Measurements from ENCODE around the gene MYH7B. TPM values are rescaled to one million over a fixed set of nuclear protein-coding genes. Genes with fewer than 3 reads are reported as not detected.

MYH7B gene
- total RNA-seq, 1 donor from 2014 or later = 1.2 TPM

DNA sequence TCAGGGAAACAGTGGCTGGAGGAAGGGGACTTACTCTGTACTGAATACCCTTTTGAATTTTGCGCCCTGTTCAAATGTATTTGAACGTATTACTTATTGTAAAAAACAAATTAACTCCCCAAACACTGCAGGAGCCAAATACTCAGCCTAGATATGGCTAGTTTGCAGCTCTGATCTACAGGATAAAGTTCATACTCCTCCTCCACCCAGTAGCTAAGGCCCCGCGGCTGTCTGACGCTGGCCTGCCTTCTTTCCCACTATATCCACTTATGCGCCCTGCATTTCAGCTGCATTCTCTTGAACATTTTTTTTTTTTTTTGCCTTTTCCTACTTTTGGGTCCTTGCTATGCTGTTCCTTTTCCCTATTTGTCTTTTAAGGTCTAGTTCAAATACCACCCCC is 6.5 kb upstream of the MYH7B start:
- Mint-ChIP-seq H3K27ac (no peak overlapping the region), H3K27me3 (no peaks in the 10 kb centered on the region), H3K4me1 (ENCODE audit: low read depth) (peaks cover 2% of the 10 kb centered on the region), H3K4me3 (ENCODE audit: low read depth) (no peak overlapping the region), H3K9me3 (ENCODE audit: low read depth) (no peaks in the 10 kb centered on the region), H3K36me3 (ENCODE audit: insufficient read depth) (peaks cover 16% of the 10 kb centered on the region)
- TF ChIP-seq, protein P1, sequence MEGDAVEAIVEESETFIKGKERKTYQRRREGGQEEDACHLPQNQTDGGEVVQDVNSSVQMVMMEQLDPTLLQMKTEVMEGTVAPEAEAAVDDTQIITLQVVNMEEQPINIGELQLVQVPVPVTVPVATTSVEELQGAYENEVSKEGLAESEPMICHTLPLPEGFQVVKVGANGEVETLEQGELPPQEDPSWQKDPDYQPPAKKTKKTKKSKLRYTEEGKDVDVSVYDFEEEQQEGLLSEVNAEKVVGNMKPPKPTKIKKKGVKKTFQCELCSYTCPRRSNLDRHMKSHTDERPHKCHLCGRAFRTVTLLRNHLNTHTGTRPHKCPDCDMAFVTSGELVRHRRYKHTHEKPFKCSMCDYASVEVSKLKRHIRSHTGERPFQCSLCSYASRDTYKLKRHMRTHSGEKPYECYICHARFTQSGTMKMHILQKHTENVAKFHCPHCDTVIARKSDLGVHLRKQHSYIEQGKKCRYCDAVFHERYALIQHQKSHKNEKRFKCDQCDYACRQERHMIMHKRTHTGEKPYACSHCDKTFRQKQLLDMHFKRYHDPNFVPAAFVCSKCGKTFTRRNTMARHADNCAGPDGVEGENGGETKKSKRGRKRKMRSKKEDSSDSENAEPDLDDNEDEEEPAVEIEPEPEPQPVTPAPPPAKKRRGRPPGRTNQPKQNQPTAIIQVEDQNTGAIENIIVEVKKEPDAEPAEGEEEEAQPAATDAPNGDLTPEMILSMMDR (IDR thresholded peaks at IDR 0.05; ENCODE audit: unreplicated experiment) = no peak
- no peak for DNase-seq (ENCODE audit: low spot score, unreplicated experiment)

- H3K4me1 Mint-ChIP-seq (ENCODE audit: low read depth) = peaks cover 15% of the 10 kb centered on the region
- peaks cover 14% of the 10 kb centered on the region for H3K36me3 Mint-ChIP-seq (ENCODE audit: insufficient read depth)
- no peak overlapping the region for H3K4me3 Mint-ChIP-seq (ENCODE audit: low read depth)
- H3K27me3 Mint-ChIP-seq = no peaks in the 10 kb centered on the region
- DNase-seq (ENCODE audit: low spot score, unreplicated experiment) = no peak
- no peak overlapping the region for H3K27ac Mint-ChIP-seq
- TF ChIP-seq, protein P1 (IDR thresholded peaks at IDR 0.05; ENCODE audit: unreplicated experiment) = no peak
- no peaks in the 10 kb centered on the region for H3K9me3 Mint-ChIP-seq (ENCODE audit: low read depth)
Observed at GRCh38 chr20:34951252-34951651, 4.4 kb upstream of the MYH7B start.

- H3K36me3 Mint-ChIP-seq (ENCODE audit: insufficient read depth) = peaks cover 14% of the 10 kb centered on the region
Observed at GRCh38 chr20:34951652-34952051, 4.0 kb upstream of the MYH7B start.

GRCh38 chr20:34952671-34953070 is 3.0 kb upstream of the MYH7B start:
- no peak overlapping the region for H3K27ac Mint-ChIP-seq
- H3K36me3 Mint-ChIP-seq (ENCODE audit: insufficient read depth) = peaks cover 14% of the 10 kb centered on the region
- H3K27me3 Mint-ChIP-seq = peaks cover 6% of the 10 kb centered on the region
- H3K4me1 Mint-ChIP-seq (ENCODE audit: low read depth) = peaks cover 21% of the 10 kb centered on the region
- H3K9me3 Mint-ChIP-seq (ENCODE audit: low read depth) = no peaks in the 10 kb centered on the region
- TF ChIP-seq, protein P1 (IDR thresholded peaks at IDR 0.05; ENCODE audit: unreplicated experiment) = no peak
- H3K4me3 Mint-ChIP-seq (ENCODE audit: low read depth) = no peak overlapping the region
- no peak for DNase-seq (ENCODE audit: low spot score, unreplicated experiment)

More at GRCh38 chr20:34951652-34952051, 4.0 kb upstream of the MYH7B start:
- Mint-ChIP-seq H3K27me3 (peaks cover 2% of the 10 kb centered on the region), H3K9me3 (ENCODE audit: low read depth) (no peaks in the 10 kb centered on the region), H3K4me1 (ENCODE audit: low read depth) (peaks cover 19% of the 10 kb centered on the region), H3K27ac (no peak overlapping the region), H3K4me3 (ENCODE audit: low read depth) (no peak overlapping the region)
- TF ChIP-seq, protein P1 (IDR thresholded peaks at IDR 0.05; ENCODE audit: unreplicated experiment) = no peak
- no peak for DNase-seq (ENCODE audit: low spot score, unreplicated experiment)

GRCh38 chr20:34953960-34954359 is 1.7 kb upstream of the MYH7B start:
- H3K9me3 Mint-ChIP-seq (ENCODE audit: low read depth) = no peaks in the 10 kb centered on the region
- H3K4me3 Mint-ChIP-seq (ENCODE audit: low read depth) = peak overlapping the region; percentile 33
- peaks cover 14% of the 10 kb centered on the region for H3K36me3 Mint-ChIP-seq (ENCODE audit: insufficient read depth)
- H3K4me1 Mint-ChIP-seq (ENCODE audit: low read depth) = peaks cover 21% of the 10 kb centered on the region
- H3K27ac Mint-ChIP-seq = no peak overlapping the region
- H3K27me3 Mint-ChIP-seq = peaks cover 6% of the 10 kb centered on the region
- TF ChIP-seq, protein P1 (IDR thresholded peaks at IDR 0.05; ENCODE audit: unreplicated experiment) = no peak
- DNase-seq (ENCODE audit: low spot score, unreplicated experiment) = no peak
